HFFc6 (cell line): Measurements from ENCODE around the gene NRXN2. TPM values are rescaled to one million over a fixed set of nuclear protein-coding genes. Genes with fewer than 3 reads are reported as not detected.

ENCODE experiments used
- DNase-seq: peaks from one replicate; pipeline ENCODE4 v3.0.0-alpha.2; 2018
- H3K27ac Mint-ChIP-seq: 2 replicates; pipeline ENCODE4 v1.8.0; 2020; ENCODE audit warnings: mild to moderate bottlenecking, mixed read lengths
- H3K27me3 Mint-ChIP-seq: 2 replicates; pipeline ENCODE4 v1.8.0; 2021; ENCODE audit warnings: mild to moderate bottlenecking, moderate library complexity, mixed read lengths; ENCODE audit not compliant: insufficient read depth
- H3K36me3 Mint-ChIP-seq: 2 replicates; pipeline ENCODE4 v1.8.0; 2021; ENCODE audit warnings: low read depth, mixed read lengths
- H3K4me1 Mint-ChIP-seq: 2 replicates; pipeline ENCODE4 v1.8.0; 2020; ENCODE audit warnings: low read depth, mixed read lengths
- H3K4me3 Mint-ChIP-seq: 2 replicates; pipeline ENCODE4 v1.8.0; 2020; ENCODE audit warnings: mild to moderate bottlenecking, moderate library complexity, mixed read lengths
- H3K9me3 Mint-ChIP-seq: 2 replicates; pipeline ENCODE4 v1.8.0; 2020; ENCODE audit warnings: mild to moderate bottlenecking, mixed read lengths
- total RNA-seq, 6 experiments: library from RNA; stranded (reverse); fragmentation: NEBNext Ultra II Directional; extraction: Animal tissue kit (Norgen Biotek cat#: 25700); gene quantifications; 2 replicates in 1 of 6; 3 replicates in 5 of 6; pipeline ENCODE4 v1.2.3, GENCODE V29; 2021
- TF ChIP-seq, protein P1 (sequence below): fragments of 200-600 bp; sonication (generic); IDR thresholded peaks from 2 replicates; pipeline ENCODE4 v1.5.0; 2021; ENCODE audit warnings: antibody characterized with exemption, mild to moderate bottlenecking

NRXN2 gene
- total RNA-seq, 6 experiments from 2014 or later, result 0.14 to 0.51 (median 0.31) TPM; not detected in 1

DNA sequence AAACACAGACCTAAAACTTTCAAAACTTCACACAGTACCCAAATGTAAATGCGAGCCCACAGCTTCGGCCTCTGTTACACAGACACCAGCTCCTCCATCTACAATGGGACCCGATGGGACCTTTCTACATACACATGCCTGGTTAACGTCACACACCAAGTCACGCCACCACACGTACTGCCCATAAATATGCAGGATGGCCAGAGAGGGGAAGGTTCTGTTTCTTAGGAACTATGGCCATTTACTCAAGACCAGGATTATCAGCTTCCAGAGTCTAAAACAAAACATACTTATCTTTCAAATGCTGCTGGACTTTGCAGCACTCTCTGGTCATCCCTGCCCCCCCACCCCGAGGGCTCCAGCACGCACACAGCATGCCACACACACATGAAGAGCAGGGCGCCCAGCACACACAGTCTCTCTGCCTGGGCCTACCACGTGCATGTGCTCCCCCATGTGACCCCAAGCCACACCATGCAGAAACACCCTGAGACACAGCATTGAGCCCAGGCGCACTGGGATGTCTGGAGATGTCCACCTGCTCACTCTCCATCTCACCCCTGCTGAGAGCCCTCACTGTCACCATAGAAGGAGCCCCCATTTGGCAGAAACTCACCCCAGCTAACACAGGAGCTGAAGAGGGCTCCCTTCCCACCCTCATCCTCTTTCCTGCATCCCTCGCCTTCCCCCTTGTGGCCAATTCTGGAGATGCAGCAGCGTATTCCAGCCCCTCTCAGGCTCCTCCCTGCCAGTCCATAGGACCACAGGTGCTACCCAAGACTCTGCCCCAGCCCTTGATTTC, 70.2 kb downstream of the NRXN2 start:
- Mint-ChIP-seq H3K4me3 (no peak overlapping the region), H3K4me1 (peaks cover 8% of the 10 kb centered on the region; the same call in 1 of the 2 replicates), H3K27me3 (peaks cover 22% of the 10 kb centered on the region), H3K9me3 (no peaks in the 10 kb centered on the region), H3K36me3 (no peaks in the 10 kb centered on the region), H3K27ac (no peak overlapping the region)
- peak; percentile 54 for DNase-seq
- TF ChIP-seq, protein P1, sequence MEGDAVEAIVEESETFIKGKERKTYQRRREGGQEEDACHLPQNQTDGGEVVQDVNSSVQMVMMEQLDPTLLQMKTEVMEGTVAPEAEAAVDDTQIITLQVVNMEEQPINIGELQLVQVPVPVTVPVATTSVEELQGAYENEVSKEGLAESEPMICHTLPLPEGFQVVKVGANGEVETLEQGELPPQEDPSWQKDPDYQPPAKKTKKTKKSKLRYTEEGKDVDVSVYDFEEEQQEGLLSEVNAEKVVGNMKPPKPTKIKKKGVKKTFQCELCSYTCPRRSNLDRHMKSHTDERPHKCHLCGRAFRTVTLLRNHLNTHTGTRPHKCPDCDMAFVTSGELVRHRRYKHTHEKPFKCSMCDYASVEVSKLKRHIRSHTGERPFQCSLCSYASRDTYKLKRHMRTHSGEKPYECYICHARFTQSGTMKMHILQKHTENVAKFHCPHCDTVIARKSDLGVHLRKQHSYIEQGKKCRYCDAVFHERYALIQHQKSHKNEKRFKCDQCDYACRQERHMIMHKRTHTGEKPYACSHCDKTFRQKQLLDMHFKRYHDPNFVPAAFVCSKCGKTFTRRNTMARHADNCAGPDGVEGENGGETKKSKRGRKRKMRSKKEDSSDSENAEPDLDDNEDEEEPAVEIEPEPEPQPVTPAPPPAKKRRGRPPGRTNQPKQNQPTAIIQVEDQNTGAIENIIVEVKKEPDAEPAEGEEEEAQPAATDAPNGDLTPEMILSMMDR, result peak; percentile 88

DNA sequence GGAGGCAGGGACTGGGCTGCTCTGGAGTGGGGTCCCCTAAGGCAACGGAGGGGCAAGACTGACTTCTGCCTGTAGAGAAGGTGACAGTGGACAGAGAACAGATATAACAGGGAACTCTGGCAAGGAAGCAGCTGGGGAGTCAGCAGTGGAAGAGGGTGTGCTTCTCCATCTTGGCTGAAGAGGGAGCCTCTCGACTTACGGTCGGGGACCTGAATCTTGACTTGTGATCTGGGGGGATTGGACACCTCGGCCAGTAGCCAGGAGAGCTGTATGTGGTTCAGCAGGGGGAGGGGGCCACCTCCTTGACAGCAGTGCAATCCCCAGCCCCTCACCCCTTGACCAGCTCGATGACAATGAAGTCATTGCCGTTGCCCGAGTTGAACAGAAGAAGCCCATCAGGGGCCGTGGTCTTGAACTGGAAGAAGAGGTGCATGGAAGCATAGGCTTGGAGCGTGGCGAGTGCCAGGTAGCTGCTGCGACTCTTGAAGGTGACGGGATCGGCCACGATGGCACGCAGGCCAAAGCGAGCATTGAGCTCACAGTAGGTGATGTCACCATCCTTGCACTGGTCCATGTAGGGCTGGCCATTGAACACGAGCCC, 72.0 kb downstream of the NRXN2 start:
- Mint-ChIP-seq H3K27me3 (peaks cover 34% of the 10 kb centered on the region), H3K27ac (no peak overlapping the region), H3K4me1 (no peaks in the 10 kb centered on the region), H3K4me3 (no peak overlapping the region), H3K36me3 (no peaks in the 10 kb centered on the region), H3K9me3 (no peaks in the 10 kb centered on the region)
- TF ChIP-seq, protein P1, result peak; percentile 77
- DNase-seq, result peak; percentile 22

DNA sequence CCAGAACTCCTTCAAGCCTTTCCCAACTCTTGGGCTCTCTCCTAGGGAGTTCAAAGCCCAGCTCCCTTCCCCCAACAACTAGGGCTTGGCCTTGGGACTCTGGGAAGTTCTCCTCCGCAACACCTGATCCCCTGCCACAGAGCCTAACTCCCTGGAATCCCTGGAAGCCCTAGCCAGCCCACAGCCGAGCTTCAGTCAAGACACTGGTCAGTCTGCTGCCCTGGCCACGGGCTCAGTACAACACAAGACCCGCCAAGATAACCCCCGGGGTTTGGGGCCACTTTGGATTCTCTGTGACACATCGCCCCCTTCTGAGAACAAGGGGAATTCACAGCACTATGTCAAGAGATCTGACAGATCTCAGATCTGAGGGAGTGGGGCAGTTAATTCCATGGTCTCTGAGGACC, 73.7 kb downstream of the NRXN2 start:
- DNase-seq, result no peak
- TF ChIP-seq, protein P1, result peak; percentile 70
- H3K27me3 Mint-ChIP-seq, result peaks cover 47% of the 10 kb centered on the region
- no peak overlapping the region for H3K27ac Mint-ChIP-seq
- H3K9me3 Mint-ChIP-seq, result no peaks in the 10 kb centered on the region
- no peaks in the 10 kb centered on the region for H3K4me1 Mint-ChIP-seq
- no peak overlapping the region for H3K4me3 Mint-ChIP-seq
- no peaks in the 10 kb centered on the region for H3K36me3 Mint-ChIP-seq

DNA sequence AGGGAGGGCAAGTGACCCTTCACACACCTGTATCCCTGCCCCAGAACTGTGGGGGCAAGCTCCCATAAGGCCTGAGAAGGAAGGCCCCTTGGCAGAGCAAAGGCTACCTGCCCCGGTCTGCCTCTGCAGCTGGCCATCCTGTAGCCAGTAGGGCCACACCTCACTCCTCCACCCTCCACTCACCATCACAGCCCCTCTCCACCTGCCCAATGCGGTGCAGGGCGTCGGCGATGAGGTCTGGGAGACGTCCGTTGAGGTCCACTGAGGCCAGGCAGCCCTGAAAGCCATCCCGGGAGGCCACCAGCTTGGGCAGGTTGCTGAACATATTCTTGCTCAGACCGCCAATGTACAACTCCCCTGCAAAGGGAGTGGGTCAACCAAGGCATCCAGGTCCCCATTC, 74.4 kb downstream of the NRXN2 start:
- no peak for DNase-seq
- H3K36me3 Mint-ChIP-seq, result no peaks in the 10 kb centered on the region
- no peaks in the 10 kb centered on the region for H3K4me1 Mint-ChIP-seq
- H3K4me3 Mint-ChIP-seq, result no peak overlapping the region
- peaks cover 51% of the 10 kb centered on the region for H3K27me3 Mint-ChIP-seq
- no peak overlapping the region for H3K27ac Mint-ChIP-seq
- H3K9me3 Mint-ChIP-seq, result no peaks in the 10 kb centered on the region
- TF ChIP-seq, protein P1, result no peak

DNA sequence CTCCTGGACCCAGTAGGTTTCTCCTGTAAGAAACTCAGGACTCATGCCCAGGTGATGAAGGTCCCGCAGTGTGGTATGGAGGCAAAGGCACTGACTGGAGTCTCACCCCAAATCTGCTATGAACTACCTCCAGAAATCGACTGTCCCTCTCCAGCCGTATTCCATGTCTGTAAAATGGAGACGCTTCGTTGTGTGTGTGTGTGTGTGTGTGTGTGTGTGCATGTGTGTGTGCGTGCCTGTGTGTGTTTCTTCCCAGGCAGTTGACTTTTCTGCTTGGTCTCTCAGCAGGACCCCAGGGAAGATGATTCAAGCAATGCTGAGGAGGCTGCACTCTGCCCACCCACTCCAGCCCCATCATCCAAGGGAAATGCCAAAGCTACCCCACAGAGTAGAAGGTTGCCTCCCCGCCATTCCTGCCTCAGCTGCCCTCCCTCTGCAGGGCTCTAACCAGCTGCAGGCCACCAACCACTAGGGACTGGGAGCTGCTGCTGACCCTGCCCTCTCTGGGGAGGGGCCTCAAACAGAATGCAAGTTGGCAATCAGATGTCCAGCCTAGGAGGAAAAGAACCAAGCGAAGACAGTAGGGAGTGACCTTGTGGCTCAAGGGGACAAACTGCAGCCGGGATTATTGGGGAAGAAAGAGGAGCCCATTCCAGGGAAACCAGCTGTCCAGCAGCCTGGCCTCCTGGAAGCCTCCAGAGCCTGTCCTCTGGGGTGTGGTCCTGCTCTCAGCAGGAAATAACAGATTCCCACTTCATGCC, 75.8 kb downstream of the NRXN2 start:
- TF ChIP-seq, protein P1, result no peak
- Mint-ChIP-seq H3K4me3 (no peak overlapping the region), H3K9me3 (no peaks in the 10 kb centered on the region), H3K36me3 (no peaks in the 10 kb centered on the region), H3K27me3 (peaks cover 48% of the 10 kb centered on the region), H3K27ac (no peak overlapping the region), H3K4me1 (no peaks in the 10 kb centered on the region)
- no peak for DNase-seq
